NAMALWA (cell line): ENCODE measurements around the gene RARA.

Experiments used
- DNase-seq: peaks from one replicate; pipeline ENCODE4 v3.0.0-alpha.2; 2015; ENCODE audit warnings: low spot score

The RARA gene

GRCh38 chr17:40327735-40328385 is 18.9 kb downstream of the RARA start:
- no peak for DNase-seq

DNA sequence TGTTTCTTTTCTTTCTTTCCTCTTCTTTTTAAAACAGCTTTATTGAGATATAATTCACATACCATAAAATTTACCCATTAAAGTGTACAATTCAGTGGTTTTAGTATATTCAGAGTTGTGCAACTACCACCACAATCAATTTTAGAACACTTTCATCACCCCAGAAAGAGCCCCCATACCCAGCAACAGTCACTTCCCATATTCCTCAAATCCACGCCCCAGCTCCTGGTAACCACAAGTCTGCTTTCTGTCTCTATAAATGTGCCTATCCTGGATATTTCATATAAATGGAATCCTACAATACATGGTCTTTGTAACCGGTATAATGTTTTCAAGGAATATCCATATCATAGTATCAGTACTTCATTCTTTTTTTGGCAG is 19.4 kb downstream of the RARA start:
- DNase-seq = no peak

DNA sequence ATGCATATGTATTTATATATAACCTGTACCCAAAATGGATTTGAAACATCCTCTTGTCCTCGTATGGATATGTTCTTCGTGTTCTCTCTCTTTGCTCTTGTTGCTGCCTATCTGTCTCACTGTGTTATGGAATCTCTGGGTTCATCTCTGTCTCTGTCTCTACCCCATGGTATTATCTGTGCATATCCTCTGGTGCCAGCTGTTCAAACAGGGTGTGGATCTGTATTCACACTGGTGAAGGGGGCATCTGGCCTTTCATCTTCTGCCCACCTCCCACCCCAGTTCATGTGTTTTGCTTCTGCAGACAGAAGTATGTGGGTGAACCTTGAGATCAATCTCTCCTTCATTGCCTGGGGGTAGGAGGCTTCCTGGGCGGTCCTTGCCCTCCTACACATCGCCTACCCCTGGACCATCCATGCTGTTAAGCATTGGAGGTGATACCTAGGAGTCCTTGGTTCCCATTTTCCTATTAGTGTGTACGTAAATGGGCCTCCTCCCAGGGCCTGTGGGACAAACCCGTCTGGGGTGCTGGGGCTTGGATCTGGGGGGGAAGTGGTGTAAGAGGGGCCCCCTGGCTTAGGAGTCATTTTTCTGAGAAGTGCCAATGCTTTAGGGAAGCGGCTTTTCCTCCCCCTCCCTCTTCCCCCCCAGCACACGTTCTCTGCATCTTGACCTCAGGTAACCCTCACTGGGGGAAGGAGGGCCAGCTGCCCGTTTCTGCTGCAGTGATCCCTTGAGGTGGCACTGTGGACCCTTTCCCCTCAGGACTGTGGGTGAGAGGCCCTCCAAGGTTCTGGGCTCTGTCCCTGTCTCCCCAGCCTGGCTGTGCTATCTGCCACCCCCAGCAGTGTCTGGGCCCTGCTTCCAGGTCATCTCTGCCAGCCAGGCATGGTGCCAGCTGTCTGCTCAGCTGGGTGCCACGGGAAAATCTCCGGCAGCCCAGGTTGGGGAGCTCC is 21.1 kb downstream of the RARA start:
- DNase-seq = no peak

DNA sequence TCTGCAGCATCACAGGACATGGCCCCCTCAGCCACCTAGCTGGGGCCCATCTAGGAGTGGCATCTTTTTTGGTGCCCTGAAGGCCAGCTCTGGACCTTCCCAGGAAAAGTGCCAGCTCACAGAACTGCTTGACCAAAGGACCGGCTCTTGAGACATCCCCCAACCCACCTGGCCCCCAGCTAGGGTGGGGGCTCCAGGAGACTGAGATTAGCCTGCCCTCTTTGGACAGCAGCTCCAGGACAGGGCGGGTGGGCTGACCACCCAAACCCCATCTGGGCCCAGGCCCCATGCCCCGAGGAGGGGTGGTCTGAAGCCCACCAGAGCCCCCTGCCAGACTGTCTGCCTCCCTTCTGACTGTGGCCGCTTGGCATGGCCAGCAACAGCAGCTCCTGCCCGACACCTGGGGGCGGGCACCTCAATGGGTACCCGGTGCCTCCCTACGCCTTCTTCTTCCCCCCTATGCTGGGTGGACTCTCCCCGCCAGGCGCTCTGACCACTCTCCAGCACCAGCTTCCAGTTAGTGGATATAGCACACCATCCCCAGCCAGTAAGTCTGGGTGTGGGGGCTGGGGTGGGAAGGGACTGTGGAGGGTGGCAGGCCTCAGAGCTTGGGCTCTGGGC is 22.0 kb downstream of the RARA start:
- DNase-seq = no peak

- no peak for DNase-seq
Measured at GRCh38 chr17:40331743-40332641, 23.0 kb downstream of the RARA start.

DNA sequence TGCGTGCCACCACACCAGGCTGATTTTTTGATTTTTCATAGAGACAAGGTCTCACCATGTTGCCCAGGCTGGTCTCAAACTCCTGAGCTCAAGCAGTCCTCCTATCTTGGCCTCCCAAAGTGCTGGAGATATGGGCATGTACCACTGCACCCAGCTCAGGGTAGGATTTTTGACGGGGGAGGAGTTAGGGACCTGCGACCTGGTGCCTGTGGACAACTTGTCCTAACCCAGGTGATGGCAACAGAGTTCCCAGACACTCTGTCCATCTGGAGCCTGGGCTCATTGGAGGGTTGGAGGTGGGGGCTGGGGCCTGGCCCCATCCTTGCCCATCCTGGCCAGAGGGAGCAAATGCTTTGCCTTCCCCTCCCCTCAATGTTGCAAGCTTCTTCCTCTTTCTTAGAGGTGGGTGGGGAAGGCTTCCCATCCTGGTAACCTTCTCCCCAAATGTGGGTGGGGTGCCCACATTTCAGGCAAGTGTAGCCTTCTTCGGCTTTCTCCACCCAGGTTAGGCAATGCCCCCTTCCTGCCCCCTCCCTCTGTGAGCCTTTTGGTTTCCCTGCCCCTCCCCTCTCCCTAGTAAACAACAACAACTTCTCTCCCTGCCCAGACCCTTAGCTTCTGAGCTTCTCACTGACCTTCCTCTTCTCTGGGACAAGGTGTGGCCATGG is 24.9 kb downstream of the RARA start:
- DNase-seq = no peak

DNA sequence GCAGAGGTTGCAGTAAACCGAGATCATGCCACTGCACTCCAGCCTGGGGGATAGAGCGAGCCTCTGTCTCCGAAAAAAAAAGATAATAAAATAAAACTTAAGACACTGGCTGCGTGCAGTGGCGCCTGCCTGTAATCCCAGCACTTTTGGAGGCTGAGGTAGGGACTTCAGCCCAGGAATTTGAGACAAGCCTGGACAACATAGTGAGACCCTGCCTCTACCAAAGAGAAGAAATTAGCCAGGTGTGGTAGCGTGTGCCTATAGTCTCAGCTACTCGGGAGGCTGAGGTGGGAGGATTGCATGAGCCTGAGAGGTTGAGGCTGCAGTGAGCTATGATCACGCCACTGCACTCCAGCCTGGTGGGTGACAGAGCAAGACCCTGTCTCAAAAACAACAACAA is 26.6 kb downstream of the RARA start:
- no peak for DNase-seq

DNA sequence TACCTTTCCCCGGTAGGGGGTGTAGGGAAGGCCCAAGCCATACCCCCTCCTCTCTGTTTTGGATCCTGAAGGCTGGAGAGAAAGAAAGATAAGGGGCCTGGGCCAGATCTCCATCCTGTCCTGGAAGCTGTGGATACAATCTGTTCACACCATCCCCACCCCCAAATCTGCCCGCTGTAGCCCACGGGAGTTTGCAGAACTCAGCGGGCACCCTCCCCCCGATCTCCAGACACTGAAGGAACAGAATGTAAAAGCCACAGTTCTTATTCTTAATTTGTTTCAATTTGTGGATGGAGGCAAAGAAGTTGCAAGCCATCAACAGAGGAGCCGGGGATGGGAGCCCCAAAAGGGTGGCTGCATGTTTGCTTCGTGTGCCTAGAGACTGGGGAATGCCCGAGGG is 28.4 kb downstream of the RARA start:
- DNase-seq = no peak

DNA sequence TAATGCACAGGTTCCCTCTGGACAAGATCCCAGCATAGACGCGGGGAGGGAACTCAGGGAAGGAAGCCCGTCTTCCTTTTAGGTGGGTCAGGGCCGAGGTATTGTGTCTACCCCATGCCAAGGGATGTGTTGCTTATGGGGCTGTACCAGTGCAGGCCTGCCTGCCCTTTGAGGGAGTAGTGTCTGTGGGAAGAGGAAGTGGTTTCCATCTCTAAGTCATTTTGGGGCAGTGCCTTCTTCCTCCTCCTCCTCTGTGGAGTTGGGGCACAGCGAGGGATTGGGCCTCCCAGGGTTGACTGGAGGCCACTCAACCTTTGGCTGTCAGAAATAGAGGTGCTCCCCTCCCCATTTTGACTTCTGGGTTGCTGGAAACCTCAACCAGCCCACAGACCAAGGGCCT is 29.1 kb downstream of the RARA start:
- no peak for DNase-seq

DNA sequence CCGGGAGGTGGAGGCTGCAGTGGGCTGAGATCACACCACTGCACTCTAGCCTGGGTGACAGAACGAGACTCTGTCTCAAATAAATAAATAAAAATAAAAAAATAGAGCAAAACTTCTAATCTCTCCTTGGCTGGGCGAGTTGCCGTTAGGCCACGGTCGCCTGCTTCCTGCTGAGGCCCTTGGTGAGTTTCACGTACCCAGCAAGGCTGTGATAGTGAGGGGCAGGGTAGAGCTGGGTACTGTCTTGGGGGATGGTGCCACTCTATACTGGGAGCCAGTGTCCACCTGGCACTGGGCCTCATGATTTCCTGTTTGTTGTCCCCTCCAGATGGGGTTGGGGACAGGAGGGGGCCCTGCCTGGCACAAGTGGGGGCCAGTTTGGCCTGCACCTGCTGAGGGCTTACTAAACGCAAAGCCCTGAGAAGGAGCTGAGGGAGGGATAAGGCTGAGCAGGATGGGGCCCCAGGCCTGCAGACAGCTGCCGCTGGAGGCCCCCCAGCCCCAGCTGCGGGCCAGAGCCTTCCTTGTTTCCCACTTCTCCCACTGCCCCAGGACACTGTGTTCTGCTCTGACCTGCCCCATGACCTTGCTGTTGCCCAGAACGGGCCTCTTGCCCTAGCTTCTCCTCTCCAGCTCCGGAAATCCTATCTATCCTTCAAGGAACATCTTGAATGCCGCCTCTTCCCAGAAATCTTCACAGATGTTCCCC is 30.1 kb downstream of the RARA start:
- peak; percentile 56 for DNase-seq

DNA sequence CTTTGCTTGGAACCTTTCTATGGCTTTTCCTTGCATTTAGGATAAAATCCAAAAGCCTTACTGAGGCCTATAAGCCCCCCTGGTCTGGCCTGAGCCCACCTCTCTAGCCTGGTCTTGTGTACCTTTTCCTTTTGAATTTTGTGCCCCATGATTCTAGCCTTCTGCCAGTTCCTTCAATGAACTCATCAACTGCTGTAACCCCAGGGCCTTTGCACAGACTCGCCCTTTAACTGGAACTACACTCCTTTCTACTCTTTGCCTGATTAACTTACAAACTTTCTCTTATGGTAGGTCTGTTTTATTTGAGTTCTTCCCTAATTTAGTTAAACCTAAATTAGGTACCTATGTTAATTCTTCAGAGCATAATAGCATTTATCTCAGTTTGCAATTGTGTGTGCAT is 31.3 kb downstream of the RARA start:
- DNase-seq = no peak

GRCh38 chr17:40340880-40341807 is 32.2 kb downstream of the RARA start:
- DNase-seq = peak; percentile 95

DNA sequence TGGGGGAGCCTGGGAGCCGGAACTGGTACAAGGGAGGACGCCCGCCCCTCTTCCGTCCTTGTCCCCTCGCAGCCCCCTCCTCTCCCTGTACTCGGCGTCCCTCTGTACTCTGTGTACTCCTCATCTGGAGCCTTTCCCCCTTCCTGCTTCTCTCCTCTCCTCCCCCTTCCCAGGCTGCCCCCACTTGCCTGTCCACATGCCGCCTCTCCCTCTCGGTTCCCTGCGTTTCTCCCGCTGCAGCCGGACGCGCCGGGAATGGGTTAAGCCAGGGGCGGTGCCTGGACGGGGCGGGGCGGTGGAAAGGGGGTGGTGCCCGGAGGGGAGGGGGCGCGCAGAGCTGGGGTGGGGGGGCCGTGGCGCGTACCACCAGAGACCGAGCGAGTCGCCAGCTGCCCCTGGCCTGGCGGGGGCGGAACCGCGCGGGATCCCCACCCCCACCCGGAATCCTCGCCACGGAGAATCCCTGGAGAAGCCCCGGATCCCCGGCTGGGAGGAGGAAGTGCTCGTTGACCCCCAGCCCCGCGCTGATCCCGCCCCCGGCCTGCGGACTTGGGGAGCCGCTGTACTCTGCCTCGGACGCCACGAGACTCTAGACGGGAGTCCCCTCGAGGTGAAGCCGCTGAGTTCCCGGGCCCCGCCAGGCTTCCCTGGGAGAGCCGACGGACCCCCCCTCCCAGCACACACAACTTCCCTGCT is 33.0 kb downstream of the RARA start:
- DNase-seq = no peak

DNA sequence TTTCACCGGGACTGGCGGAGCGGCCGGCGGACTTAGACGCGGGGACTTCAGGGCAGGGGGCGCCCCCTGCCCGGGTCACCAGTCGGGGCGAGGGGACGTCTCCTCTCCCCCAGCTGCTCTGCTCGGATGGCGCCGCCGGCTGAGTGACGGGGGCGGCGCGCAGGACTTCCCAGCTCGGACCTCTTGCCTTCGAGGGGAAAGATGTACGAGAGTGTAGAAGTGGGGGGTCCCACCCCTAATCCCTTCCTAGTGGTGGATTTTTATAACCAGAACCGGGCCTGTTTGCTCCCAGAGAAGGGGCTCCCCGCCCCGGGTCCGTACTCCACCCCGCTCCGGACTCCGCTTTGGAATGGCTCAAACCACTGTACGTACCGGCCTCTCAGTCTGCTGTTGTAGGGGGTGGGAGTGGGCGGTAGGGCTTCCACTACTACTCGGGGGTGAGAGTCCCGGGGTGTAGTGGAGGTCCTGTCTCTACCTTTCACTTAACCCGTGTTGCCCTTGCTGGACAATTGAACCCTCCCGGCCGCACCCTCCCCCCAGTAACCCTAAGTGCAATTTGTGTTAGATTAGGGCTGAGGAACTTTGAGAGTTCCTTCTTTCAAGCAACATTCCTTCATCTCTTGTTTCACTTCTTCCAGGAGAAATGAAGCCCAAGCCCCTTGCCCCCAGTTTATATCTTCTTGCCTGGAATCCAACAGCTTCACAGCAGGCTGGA is 33.7 kb downstream of the RARA start:
- no peak for DNase-seq

GRCh38 chr17:40343219-40344119 is 34.5 kb downstream of the RARA start:
- no peak for DNase-seq

DNA sequence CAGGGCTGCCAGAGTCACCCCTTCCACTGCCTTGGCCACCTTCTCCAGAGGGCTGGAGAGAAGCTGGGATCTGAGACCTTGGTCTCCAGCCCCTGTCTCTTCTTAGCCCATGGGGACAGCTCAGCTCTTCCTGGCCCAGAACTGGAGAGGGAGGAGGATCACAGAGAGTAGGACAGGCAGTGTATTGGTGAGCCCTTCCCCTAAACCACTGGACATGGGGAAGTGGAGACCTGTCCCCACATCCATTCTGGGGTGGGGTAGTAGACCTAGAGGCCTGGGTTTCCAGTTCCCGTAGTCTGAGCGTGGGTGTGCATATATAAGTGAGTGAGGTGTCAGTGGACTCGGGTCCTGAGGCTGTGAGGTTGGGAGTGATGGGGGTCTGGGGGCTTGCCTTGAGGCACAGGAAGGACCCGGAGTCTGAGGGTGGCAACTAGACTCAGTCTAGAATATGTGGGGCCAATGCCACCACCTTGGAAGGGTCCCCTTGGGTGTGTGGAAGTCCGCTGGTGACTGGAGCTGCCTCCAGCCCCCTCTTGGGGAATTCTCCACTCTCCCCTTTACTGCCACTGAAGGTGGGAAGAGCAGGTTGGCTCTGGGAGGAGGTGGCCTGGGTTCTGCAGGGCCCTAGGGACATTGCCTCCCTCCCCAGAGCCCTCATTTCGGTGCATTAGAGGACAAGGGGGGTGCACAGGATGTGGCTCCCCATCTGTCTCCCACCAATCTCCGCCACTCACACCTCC is 35.6 kb downstream of the RARA start:
- no peak for DNase-seq
